ENCODE measurements around the gene APAF1.

DNA sequence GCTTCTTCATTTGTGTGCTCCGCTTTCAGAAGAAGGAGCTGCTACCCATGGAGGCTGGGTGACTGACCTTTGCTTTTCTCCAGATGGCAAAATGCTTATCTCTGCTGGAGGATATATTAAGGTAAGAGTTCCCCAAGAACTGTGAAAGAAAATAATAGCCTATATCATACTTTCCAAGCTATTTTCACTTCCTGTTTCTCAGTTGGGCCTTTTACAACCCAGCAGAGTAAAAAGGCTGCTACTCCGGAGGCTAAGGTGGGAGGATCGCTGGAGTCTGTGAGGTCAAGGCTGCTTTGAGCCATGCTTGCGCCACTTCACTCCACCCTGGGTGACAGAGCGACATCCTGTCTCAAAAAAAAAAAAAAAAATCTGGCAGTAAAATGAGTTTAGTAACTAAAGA lies 82.1 kb downstream of the APAF1 start:
- TF ChIP-seq CTCF (IDR thresholded peaks at IDR 0.05) (no peak), POLR2A (IDR thresholded peaks at IDR 0.05) (no peak), POLR2AphosphoS5 (IDR thresholded peaks at IDR 0.05) (no peak), EP300 (IDR thresholded peaks at IDR 0.05) (no peak)

Data from gastroesophageal sphincter (tissue), 3 donors.